Renal cortical epithelial cell (primary cell): ENCODE measurements around the gene COG3. TPM values are rescaled to one million over a fixed set of nuclear protein-coding genes. Genes with fewer than 3 reads are reported as not detected.
A peak's percentile ranks its signal among the peaks of the same experiment; 100 is the strongest.
"Not testable (repeated sequence)": the region's sequence is repeated elsewhere in the genome, so short reads cannot be mapped to it uniquely, and the experiment has no call there.

Experiments used
- DNase-seq: peaks from one replicate; pipeline ENCODE4 v3.0.0-alpha.2; 2011; ENCODE audit warnings: low read depth
- total RNA-seq: library from RNA; depleted of rRNA; stranded (reverse); fragments of >200 nt; gene quantifications from 2 replicates; pipeline ENCODE4 v1.2.3, GENCODE V29; 2014

Gene COG3
- 35.4 and 42.2 TPM in 2 replicates for total RNA-seq

- DNase-seq, result peak; percentile 99
Observed at GRCh38 chr13:45464687-45465453, at the start of gene COG3. Gene COG3, plus strand, starts transcription at chr13:45464939. Its CDS starts 98 bp downstream, at chr13:45465037.

GRCh38 chr13:45415112-45415511 lies 49.6 kb upstream of the COG3 start:
- no peak for DNase-seq

- DNase-seq, result no peak
Observed at GRCh38 chr13:45416516-45417128, 48.1 kb upstream of the COG3 start.

- peak; percentile 79 for DNase-seq
Observed at GRCh38 chr13:45417790-45418534, 46.8 kb upstream of the COG3 start, which contains the start of gene SLC25A30. Gene SLC25A30, minus strand, starts transcription at chr13:45418373. Its CDS starts 6,948 bp downstream, at chr13:45411425.

GRCh38 chr13:45419389-45419788 lies 45.4 kb upstream of the COG3 start:
- not testable (repeated sequence) for DNase-seq

GRCh38 chr13:45419945-45420344 lies 44.8 kb upstream of the COG3 start:
- no peak for DNase-seq

- no peak for DNase-seq
Observed at GRCh38 chr13:45422731-45423292, 41.9 kb upstream of the COG3 start.

GRCh38 chr13:45426056-45426841 lies 38.5 kb upstream of the COG3 start:
- not testable (repeated sequence) for DNase-seq

- no peak for DNase-seq
Observed at GRCh38 chr13:45432737-45433380, 31.9 kb upstream of the COG3 start.

- no peak for DNase-seq
Observed at GRCh38 chr13:45433381-45433790, 31.4 kb upstream of the COG3 start.

GRCh38 chr13:45434556-45435371 lies 30.0 kb upstream of the COG3 start:
- DNase-seq, result no peak

GRCh38 chr13:45436332-45436731 lies 28.4 kb upstream of the COG3 start:
- no peak for DNase-seq

GRCh38 chr13:45436953-45437352 lies 27.8 kb upstream of the COG3 start:
- no peak for DNase-seq

GRCh38 chr13:45437947-45438346 lies 26.8 kb upstream of the COG3 start:
- no peak for DNase-seq

GRCh38 chr13:45439008-45439407 lies 25.7 kb upstream of the COG3 start:
- no peak for DNase-seq

- DNase-seq, result peak; percentile 42
Observed at GRCh38 chr13:45439781-45440462, 24.8 kb upstream of the COG3 start.

- DNase-seq, result peak; percentile 84
Observed at GRCh38 chr13:45441633-45442032, 23.1 kb upstream of the COG3 start.

- no peak for DNase-seq
Observed at GRCh38 chr13:45445053-45445452, 19.7 kb upstream of the COG3 start.

GRCh38 chr13:45446181-45446580 lies 18.6 kb upstream of the COG3 start:
- DNase-seq, result no peak
